Measurements from ENCODE around the gene PSD.

PSD gene

GRCh38 chr10:102461187-102462054 lies 42.8 kb upstream of the PSD start (continued):
- TF ChIP-seq SP2 (tag by site-specific recombination; IDR thresholded peaks at IDR 0.05) (peak; percentile 81), BCL11B (tag by site-specific recombination; IDR thresholded peaks at IDR 0.05; ENCODE audit: low read depth) (no peak), ZBTB21 (tag by site-specific recombination; IDR thresholded peaks at IDR 0.05) (no peak), ZNF169 (tag by site-specific recombination; IDR thresholded peaks at IDR 0.05) (no peak), ZNF610 (tag by site-specific recombination; IDR thresholded peaks at IDR 0.05; ENCODE audit: borderline replicate concordance) (0 out of 2 replicates have a peak, but pooled peaks have one; percentile 17), KLF9 (tag by site-specific recombination; IDR thresholded peaks at IDR 0.05; ENCODE audit: low read depth) (no peak), ZNF24 (tag by site-specific recombination; IDR thresholded peaks at IDR 0.05) (peak; percentile 22; the same call in 1 of the 2 replicates), ZNF776 (tag by site-specific recombination; IDR thresholded peaks at IDR 0.05; ENCODE audit: borderline replicate concordance) (no peak), ZNF221 (tag by site-specific recombination; IDR thresholded peaks at IDR 0.05; ENCODE audit: borderline replicate concordance) (no peak), ZIC2 (tag by site-specific recombination; IDR thresholded peaks at IDR 0.05) (no peak), ZNF664 (tag by site-specific recombination; IDR thresholded peaks at IDR 0.05) (no peak), ZFP3 (tag by site-specific recombination; IDR thresholded peaks at IDR 0.05; ENCODE audit: low read depth) (no peak), ZNF626 (tag by site-specific recombination; IDR thresholded peaks at IDR 0.05) (no peak), IKZF3 (tag by site-specific recombination; IDR thresholded peaks at IDR 0.05) (no peak), ZNF202 (tag by site-specific recombination; IDR thresholded peaks at IDR 0.05; ENCODE audit: borderline replicate concordance) (no peak), MEIS1 (CRISPR knock-in tag; IDR thresholded peaks at IDR 0.05; ENCODE audit: borderline replicate concordance) (no peak), MZF1 (tag by site-specific recombination; IDR thresholded peaks at IDR 0.05; ENCODE audit: borderline replicate concordance) (no peak), KLF16 (tag by site-specific recombination; IDR thresholded peaks at IDR 0.05) (0 out of 2 replicates have a peak, but pooled peaks have one; percentile 31), ZNF114 (tag by site-specific recombination; IDR thresholded peaks at IDR 0.05) (no peak), ZFP69B (tag by site-specific recombination; IDR thresholded peaks at IDR 0.05) (peak; percentile 97), ZNF416 (tag by site-specific recombination; IDR thresholded peaks at IDR 0.05) (no peak), HOXA7 (CRISPR knock-in tag; IDR thresholded peaks at IDR 0.05; ENCODE audit: borderline replicate concordance) (no peak), ZSCAN4 (tag by site-specific recombination; IDR thresholded peaks at IDR 0.05) (no peak), CTCF (tag by site-specific recombination; IDR thresholded peaks at IDR 0.05) (no peak), MYNN (tag by site-specific recombination; IDR thresholded peaks at IDR 0.05; ENCODE audit: borderline replicate concordance) (0 out of 2 replicates have a peak, but pooled peaks have one; percentile 8), ZNF521 (tag by site-specific recombination; IDR thresholded peaks at IDR 0.05) (no peak), ZNF510 (tag by site-specific recombination; IDR thresholded peaks at IDR 0.05; ENCODE audit: insufficient replicate concordance) (no peak), ZBTB6 (tag by site-specific recombination; IDR thresholded peaks at IDR 0.05) (peak; percentile 88), ZNF211 (tag by site-specific recombination; IDR thresholded peaks at IDR 0.05; ENCODE audit: low read depth) (no peak), ZXDB (tag by site-specific recombination; IDR thresholded peaks at IDR 0.05) (peak; percentile 88), ZNF23 (tag by site-specific recombination; IDR thresholded peaks at IDR 0.05; ENCODE audit: borderline replicate concordance) (no peak), SCRT2 (tag by site-specific recombination; IDR thresholded peaks at IDR 0.05) (peak; percentile 100), ZNF692 (tag by site-specific recombination; IDR thresholded peaks at IDR 0.05) (peak; percentile 99)
- TF ChIP-seq, protein P1, sequence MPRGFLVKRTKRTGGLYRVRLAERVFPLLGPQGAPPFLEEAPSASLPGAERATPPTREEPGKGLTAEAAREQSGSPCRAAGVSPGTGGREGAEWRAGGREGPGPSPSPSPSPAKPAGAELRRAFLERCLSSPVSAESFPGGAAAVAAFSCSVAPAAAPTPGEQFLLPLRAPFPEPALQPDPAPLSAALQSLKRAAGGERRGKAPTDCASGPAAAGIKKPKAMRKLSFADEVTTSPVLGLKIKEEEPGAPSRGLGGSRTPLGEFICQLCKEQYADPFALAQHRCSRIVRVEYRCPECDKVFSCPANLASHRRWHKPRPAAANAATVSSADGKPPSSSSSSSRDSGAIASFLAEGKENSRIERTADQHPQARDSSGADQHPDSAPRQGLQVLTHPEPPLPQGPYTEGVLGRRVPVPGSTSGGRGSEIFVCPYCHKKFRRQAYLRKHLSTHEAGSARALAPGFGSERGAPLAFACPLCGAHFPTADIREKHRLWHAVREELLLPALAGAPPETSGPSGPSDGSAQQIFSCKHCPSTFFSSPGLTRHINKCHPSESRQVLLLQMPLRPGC (tag by site-specific recombination; IDR thresholded peaks at IDR 0.05), result 0 out of 2 replicates have a peak, but pooled peaks have one; percentile 31

Measured in HEK293 (cell line).